Retinal pigment epithelial cell (primary cell): ENCODE measurements around the gene TGFBRAP1.

Source experiments
- DNase-seq: peaks from one replicate; pipeline ENCODE4 v3.0.0-alpha.2; 2010; ENCODE audit warnings: low read depth
- H3K4me3 ChIP-seq: 2 replicates; pipeline ENCODE4 v1.5.1; 2011; ENCODE audit warnings: mild to moderate bottlenecking, low read length, control low read depth, moderate library complexity
- TF ChIP-seq, protein P1 (sequence below): conservative IDR thresholded peaks from 2 replicates; pipeline ENCODE4 v1.5.1; 2011; ENCODE audit warnings: low read depth, low read length, control low read depth, inconsistent platforms

Gene TGFBRAP1

DNA sequence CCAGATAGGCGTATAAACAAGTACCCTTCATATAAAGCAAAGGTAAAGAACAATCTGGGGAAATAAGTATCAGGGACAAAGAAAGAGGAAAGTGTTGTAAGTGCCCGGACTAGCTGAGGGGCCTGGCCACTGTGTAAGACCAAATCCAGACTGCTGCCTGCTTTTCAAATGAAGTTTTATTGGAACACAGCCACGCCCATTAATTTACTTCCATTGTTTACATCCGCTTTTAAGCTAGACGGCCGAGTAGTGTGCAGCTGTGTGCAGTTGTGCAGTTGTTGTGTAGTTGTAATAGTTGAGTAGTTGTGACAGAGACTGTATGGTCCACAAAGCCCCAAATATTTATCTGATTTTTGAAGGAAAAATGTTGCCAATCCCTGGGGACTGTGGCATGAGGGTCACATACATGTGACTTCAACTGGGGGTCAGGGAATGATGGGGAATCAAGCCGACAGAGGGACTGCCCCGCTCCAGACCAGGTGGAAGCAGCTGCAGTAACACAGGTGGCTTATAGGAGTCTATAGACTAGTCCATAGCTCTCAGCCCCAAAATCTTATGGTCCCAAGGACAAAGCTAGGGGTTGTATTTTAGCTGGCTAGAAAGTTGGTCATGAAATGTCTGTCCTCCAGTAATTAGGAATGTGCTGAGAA is 39.3 kb upstream of the TGFBRAP1 start:
- TF ChIP-seq, protein P1, sequence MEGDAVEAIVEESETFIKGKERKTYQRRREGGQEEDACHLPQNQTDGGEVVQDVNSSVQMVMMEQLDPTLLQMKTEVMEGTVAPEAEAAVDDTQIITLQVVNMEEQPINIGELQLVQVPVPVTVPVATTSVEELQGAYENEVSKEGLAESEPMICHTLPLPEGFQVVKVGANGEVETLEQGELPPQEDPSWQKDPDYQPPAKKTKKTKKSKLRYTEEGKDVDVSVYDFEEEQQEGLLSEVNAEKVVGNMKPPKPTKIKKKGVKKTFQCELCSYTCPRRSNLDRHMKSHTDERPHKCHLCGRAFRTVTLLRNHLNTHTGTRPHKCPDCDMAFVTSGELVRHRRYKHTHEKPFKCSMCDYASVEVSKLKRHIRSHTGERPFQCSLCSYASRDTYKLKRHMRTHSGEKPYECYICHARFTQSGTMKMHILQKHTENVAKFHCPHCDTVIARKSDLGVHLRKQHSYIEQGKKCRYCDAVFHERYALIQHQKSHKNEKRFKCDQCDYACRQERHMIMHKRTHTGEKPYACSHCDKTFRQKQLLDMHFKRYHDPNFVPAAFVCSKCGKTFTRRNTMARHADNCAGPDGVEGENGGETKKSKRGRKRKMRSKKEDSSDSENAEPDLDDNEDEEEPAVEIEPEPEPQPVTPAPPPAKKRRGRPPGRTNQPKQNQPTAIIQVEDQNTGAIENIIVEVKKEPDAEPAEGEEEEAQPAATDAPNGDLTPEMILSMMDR: no peak
- H3K4me3 ChIP-seq: no peak overlapping the region
- DNase-seq: no peak

DNA sequence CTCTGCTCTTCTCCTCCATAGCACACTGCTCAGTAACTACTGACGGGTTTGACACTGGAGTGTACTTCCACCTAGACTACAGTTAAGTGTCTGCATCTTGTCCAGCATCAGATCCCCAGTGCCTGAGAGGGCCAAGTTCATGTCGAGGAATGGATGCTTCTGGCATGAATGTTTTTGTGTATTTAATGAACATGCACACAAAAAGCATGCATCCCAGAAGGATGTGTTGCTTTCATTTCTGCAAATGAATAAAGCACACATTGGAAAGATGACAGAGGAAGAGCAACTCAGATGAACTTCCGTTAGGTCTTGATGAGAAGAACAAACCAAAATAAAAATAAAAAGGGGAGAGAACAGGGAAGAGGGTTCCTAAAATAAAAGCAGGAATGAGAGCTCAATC is 35.7 kb upstream of the TGFBRAP1 start:
- no peak for DNase-seq
- no peak overlapping the region for H3K4me3 ChIP-seq
- TF ChIP-seq, protein P1: no peak

DNA sequence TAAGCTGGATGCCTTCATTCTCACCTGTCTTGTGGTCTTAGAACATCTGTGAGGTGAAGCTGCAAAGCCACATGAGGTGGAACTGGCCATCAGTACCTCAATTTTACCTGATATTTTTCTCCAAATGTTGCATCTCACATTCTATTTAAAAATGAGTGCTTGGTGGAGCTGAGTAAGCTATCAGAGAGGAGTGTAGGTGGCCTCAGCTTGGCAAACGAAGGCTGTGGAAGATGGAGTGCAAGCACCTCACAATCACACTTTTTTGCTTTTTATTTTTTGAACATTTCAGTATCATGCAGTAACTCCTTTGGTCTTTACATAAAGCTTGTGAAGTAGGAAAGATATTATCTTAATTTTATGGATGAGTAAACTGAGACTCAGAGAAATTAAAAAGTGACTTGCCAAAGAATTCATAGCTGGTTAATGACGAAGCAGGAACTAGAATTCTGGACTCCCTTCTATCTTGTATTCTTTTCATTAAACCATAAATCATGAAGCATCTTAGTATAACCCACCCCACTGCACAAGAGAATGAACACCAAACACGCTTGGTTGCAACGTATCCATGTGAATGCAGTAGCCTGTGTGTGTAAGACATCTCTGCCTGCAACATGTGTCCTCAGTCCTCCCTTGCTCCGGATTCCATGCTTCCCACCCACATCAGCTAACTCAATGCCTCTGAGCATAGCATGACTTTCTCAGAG is 35.1 kb upstream of the TGFBRAP1 start:
- DNase-seq: no peak
- H3K4me3 ChIP-seq: no peak overlapping the region
- TF ChIP-seq, protein P1: no peak

DNA sequence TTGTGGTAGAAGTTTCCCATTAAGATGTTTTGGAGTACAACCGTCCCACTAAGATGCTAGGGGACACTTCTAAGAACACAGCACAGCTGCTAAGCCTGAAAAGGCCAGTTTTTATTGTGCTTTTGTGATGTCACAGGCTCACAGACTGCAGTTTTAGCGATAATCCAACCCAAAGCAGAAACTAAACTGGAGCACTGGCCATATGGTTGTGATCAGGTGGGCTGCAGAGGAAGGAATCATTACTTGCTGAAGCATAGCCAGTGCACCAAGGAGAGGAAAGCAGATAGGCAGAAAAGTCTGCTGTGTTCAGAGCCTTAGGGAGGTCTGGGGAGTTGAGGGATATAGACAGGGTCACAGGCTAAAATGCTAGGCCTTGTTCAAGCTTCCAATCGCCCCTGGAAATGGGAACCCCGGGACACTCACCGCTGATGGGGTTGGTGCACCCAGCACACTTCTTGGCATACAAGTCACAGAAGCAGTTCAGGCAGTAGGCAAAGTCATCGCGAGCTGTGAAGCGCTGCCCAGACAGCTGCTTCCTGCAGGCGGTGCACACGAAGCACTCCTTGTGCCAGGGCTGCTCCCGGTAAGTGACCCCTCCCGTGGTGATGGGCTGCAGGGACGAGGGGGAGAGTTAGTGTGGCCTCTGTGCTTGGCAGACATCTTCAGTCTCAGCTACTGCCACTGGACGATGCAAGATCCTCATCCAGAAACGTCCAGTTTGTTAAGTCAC is 33.5 kb upstream of the TGFBRAP1 start:
- no peak overlapping the region for H3K4me3 ChIP-seq
- no peak for DNase-seq
- TF ChIP-seq, protein P1: no peak

DNA sequence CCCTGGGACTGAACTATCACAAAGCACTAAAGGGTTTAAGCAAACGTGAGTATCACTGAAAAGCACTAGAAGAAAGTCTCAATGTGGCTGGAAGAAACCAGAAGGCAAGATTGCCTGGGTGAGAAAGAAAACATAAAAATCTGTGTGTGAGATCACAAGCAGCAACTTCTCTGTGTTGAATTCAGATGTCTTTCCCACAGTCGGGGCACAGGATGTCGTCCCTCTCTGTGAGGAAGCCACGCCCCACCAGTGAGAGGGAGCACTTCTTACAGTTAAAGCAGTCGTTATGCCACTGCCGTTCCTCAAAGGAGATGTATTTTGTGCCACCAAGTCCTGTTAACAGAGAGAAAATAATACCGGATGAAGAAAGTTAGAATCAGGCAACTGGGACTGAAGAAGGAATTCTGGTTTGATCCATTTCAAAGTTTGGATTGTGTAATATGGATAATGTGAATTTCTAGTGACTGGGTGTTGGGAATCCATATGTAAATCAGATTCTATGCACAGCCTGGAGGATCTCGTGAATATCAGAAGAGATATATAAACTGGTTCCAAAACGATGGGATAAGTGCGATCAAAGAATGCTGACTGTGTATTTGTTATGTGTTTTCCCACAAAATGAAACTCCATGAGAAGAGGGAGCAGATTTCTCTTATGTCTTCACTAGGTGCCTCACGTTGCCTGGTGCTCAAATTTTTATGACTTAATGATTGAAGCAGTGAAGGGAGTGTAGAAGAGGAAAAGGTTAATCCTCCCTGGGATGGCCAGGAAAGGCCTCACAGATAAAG is 31.8 kb upstream of the TGFBRAP1 start:
- TF ChIP-seq, protein P1: no peak
- no peak for DNase-seq
- H3K4me3 ChIP-seq: no peak overlapping the region

DNA sequence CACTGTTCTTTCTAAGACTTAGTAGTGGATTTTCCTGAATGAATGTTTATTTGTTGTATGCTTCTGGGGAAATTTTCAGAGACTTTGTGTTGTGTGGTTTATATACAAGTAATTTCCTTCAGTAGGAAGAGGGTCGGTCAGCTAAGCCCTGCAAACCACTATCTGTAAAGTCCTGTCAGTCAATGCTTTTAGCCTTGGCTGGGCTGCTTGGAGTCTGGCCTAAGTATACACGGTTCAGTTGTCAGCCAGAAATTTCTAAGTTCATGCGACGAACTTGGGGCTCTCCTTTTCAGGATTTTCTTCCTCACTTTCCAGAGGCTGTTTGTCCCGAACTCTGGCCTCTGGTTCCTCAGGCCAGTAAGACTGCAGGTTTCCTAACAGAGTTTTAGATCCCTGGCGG is 29.1 kb upstream of the TGFBRAP1 start:
- no peak for DNase-seq
- TF ChIP-seq, protein P1: no peak
- H3K4me3 ChIP-seq: no peak overlapping the region
